Measurements from ENCODE around the gene PDCD10.

PDCD10 gene

GRCh38 chr3:167718582-167718981, 16.1 kb downstream of the PDCD10 start:
- Mint-ChIP-seq H3K4me1 (peaks cover 52% of the 10 kb centered on the region), H3K9me3 (no peaks in the 10 kb centered on the region), H3K27ac (no peak overlapping the region), H3K27me3 (no peaks in the 10 kb centered on the region), H3K4me3 (no peak overlapping the region)
- peak; percentile 50 for ATAC-seq
- DNase-seq, result no peak

- peaks cover 0 to 5% of the 10 kb centered on the region in 2 donors for H3K9me3 Mint-ChIP-seq
- ATAC-seq, result no peak
- no peak overlapping the region for H3K4me3 Mint-ChIP-seq
- H3K4me1 Mint-ChIP-seq, result peaks cover 64% of the 10 kb centered on the region
- DNase-seq, result no peak
- H3K27ac Mint-ChIP-seq, result no peak overlapping the region
- no peaks in the 10 kb centered on the region for H3K27me3 Mint-ChIP-seq
Observed at GRCh38 chr3:167716920-167717319, 17.8 kb downstream of the PDCD10 start.

- Mint-ChIP-seq H3K27ac (no peak overlapping the region), H3K9me3 (peaks cover 0 to 5% of the 10 kb centered on the region in 2 donors), H3K27me3 (no peaks in the 10 kb centered on the region), H3K4me1 (peaks cover 69% of the 10 kb centered on the region), H3K4me3 (no peak overlapping the region)
- DNase-seq, result no peak
- no peak for ATAC-seq
Observed at GRCh38 chr3:167714871-167715270, 19.8 kb downstream of the PDCD10 start.

DNA sequence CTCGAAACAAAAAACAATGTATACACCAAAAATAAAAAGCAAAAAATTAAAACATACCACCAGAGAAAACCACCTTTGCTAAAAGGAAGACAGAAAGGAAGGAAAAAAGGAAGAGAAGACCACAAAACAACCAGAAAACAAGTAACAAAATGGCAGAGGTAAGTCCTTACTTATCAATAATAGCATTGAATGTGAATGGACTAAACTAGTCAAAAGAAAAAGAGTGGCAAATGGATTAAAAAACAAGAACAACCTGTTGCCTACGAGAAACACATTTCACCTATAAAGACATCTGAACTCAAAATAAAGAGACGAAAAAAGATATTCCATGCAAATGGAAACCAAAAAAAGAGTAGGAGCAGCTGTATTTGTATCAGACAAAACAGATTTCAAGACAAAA, 22.2 kb downstream of the PDCD10 start:
- peaks cover 0 to 5% of the 10 kb centered on the region in 2 donors for H3K9me3 Mint-ChIP-seq
- H3K4me3 Mint-ChIP-seq, result no peak overlapping the region
- ATAC-seq (no peak), DNase-seq (no peak)
- H3K27me3 Mint-ChIP-seq, result no peaks in the 10 kb centered on the region
- peaks cover 58% of the 10 kb centered on the region for H3K4me1 Mint-ChIP-seq
- no peak overlapping the region for H3K27ac Mint-ChIP-seq

- no peak overlapping the region for H3K27ac Mint-ChIP-seq
- H3K27me3 Mint-ChIP-seq, result no peaks in the 10 kb centered on the region
- DNase-seq (no peak), ATAC-seq (no peak)
- H3K4me1 Mint-ChIP-seq, result peaks cover 58% of the 10 kb centered on the region
- H3K9me3 Mint-ChIP-seq, result peaks cover 0 to 5% of the 10 kb centered on the region in 2 donors
- H3K4me3 Mint-ChIP-seq, result no peak overlapping the region
Observed at GRCh38 chr3:167711439-167711838, 23.3 kb downstream of the PDCD10 start.

GRCh38 chr3:167710552-167710951, 24.1 kb downstream of the PDCD10 start:
- ATAC-seq, result no peak
- Mint-ChIP-seq H3K4me1 (peaks cover 51% of the 10 kb centered on the region), H3K4me3 (no peak overlapping the region), H3K27ac (no peak overlapping the region), H3K27me3 (no peaks in the 10 kb centered on the region), H3K9me3 (peaks cover 0 to 5% of the 10 kb centered on the region in 2 donors)
- DNase-seq, result no peak

GRCh38 chr3:167709690-167710089, 25.0 kb downstream of the PDCD10 start:
- Mint-ChIP-seq H3K4me1 (peaks cover 42% of the 10 kb centered on the region), H3K27me3 (no peaks in the 10 kb centered on the region), H3K4me3 (no peak overlapping the region), H3K9me3 (peaks cover 0 to 5% of the 10 kb centered on the region in 2 donors), H3K27ac (no peak overlapping the region)
- no peak for ATAC-seq
- DNase-seq, result no peak

DNA sequence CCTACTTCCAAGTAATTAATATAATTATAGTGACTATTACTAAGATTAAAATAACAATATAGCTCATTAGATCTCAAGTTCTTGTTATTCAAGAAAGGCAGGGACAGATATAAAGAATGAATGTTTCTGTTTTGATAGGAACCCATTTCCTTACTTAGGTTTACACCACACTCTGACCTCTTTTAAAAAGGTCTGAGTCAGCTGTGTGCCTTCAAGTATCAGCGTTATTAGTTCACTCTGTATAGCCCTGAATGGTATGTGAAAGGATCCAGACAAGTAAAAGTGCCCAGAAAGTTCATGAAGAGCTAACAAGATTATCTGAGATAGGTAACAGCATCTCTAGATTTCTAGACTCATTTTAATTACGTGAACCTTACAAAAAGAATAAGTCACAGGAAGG, 28.9 kb downstream of the PDCD10 start:
- ATAC-seq, result no peak
- DNase-seq, result no peak
- Mint-ChIP-seq H3K27me3 (no peaks in the 10 kb centered on the region), H3K27ac (peak overlapping the region in 1 of 2 donors; percentile 41), H3K4me1 (peaks cover 6% of the 10 kb centered on the region), H3K9me3 (no peaks in the 10 kb centered on the region), H3K4me3 (no peak overlapping the region)

DNA sequence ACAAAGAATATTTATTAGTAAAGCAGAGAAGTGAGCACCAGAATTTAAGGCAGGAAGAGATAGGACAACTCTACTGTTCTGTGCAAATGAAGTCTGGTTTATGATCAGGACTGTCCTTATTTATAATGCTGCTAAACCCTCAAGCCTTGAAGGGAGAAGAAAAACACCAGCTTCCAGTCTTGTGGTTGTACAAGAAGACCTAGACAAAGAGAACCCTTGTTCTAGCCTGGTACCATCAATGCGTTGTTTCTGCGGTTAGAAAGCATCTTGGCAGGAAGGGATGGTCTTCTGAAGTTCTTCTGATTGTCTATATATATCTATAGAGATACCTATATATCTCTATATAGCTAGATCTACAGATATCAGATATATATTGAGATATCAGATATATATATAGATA, 33.8 kb downstream of the PDCD10 start:
- H3K27me3 Mint-ChIP-seq, result no peaks in the 10 kb centered on the region
- H3K27ac Mint-ChIP-seq, result no peak overlapping the region
- no peak overlapping the region for H3K4me3 Mint-ChIP-seq
- no peak for DNase-seq
- H3K4me1 Mint-ChIP-seq, result no peaks in the 10 kb centered on the region
- no peak for ATAC-seq
- H3K9me3 Mint-ChIP-seq, result no peaks in the 10 kb centered on the region

GRCh38 chr3:167700046-167700445, 34.6 kb downstream of the PDCD10 start:
- Mint-ChIP-seq H3K27me3 (no peaks in the 10 kb centered on the region), H3K9me3 (no peaks in the 10 kb centered on the region), H3K27ac (no peak overlapping the region), H3K4me1 (no peaks in the 10 kb centered on the region), H3K4me3 (no peak overlapping the region)
- DNase-seq (no peak), ATAC-seq (no peak)

DNA sequence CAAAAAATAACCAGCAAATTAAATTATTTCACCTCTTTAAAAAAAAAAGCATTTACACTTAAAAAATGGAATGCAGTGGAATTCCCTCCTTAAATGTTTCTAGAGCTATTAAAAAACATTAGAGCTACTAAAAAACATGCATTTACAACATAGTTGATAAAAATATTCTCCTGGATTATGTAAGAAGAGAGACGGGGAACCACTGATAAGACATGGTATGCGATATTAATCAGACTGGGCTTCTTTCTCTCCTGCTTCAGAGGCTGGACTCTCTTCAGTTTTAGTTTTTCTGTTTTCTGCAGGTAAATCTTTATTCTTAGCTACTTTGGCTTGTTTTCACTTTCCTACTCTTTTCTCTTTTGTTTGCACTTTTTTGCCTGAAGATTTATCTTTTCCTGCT, 40.6 kb downstream of the PDCD10 start:
- Mint-ChIP-seq H3K4me1 (peaks cover 17% of the 10 kb centered on the region), H3K27me3 (no peaks in the 10 kb centered on the region), H3K9me3 (no peaks in the 10 kb centered on the region), H3K4me3 (no peak overlapping the region), H3K27ac (no peak overlapping the region)
- DNase-seq (no peak), ATAC-seq (no peak)

DNA sequence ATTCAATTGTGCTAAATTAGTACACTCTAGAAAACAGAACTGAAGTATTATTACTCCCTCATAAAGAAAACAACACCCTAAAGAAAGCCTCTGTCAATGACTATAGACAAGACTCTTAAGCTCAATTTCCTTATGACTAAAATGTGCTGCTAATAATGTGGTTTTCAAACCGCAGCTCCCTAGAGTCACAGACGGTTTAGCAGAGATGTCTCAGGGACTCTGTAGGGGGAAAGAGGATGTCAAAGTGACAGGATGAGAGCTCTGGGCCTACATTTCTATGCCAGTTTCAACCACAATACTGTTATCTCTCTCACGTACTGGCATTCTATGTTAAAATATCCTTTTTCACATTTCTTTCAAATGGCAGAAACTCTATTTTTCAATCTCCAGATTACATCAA, 43.3 kb downstream of the PDCD10 start:
- DNase-seq (peak; percentile 18 to 52), ATAC-seq (peak; percentile 100)
- Mint-ChIP-seq H3K9me3 (no peaks in the 10 kb centered on the region), H3K4me3 (peak overlapping the region in 1 of 2 donors; percentile 12), H3K27ac (peak overlapping the region; percentile 16 to 54), H3K4me1 (peaks cover 17% of the 10 kb centered on the region), H3K27me3 (no peaks in the 10 kb centered on the region)

DNA sequence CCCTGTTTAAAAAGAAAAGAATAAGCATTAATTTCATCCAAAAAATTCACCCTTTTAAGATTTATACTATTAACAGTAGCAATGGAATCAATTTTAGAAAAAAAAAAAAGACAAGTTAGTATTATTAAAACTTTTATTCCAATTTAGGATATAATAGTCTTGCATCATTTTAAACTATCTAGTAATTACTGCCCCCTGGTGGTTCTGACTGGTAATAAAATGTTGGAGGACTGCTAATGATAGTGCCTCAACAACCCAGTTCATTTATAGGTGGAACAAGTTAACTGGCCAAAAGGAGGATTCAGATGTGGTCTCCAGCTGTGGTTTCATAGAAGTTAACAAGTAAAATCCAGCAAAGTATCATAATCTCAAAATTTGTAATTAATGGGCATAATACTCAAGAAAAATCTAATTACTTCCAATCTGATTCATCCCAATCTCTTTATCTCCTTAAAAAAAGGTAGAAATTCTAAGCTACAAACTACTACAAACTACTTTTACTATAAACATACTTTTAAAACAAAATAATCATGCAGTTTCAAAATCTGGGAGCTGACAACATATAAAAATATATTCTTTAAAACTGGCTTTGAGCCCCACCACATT, 50.2 kb downstream of the PDCD10 start:
- H3K4me3 Mint-ChIP-seq, result no peak overlapping the region
- DNase-seq, result peak; percentile 20 to 48
- H3K27ac Mint-ChIP-seq, result no peak overlapping the region
- H3K9me3 Mint-ChIP-seq, result no peaks in the 10 kb centered on the region
- H3K4me1 Mint-ChIP-seq, result no peaks in the 10 kb centered on the region
- no peaks in the 10 kb centered on the region for H3K27me3 Mint-ChIP-seq
- peak; percentile 70 for ATAC-seq

DNA sequence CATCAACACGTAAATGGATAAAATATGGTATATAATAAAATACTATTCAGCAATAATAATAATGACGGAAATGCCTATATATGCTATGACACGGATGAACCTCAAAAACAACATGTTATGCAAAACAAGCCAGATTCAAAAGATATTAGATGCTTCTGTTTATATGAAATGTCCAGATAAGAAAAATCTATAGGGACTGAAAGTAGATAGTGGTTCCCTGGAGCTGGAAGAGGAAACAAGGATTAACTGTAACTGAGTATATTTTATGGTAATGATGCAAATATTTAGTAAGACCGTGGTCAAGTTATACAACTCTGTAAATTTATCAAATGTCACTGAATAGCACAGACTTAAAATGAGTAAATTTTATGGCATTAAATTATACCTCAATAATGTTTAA, 55.2 kb downstream of the PDCD10 start:
- Mint-ChIP-seq H3K4me3 (no peak overlapping the region), H3K27ac (no peak overlapping the region), H3K4me1 (no peaks in the 10 kb centered on the region), H3K9me3 (peaks cover 20 to 30% of the 10 kb centered on the region in 2 donors), H3K27me3 (no peaks in the 10 kb centered on the region)
- DNase-seq (no peak), ATAC-seq (no peak)

- Mint-ChIP-seq H3K4me1 (no peaks in the 10 kb centered on the region), H3K9me3 (peaks cover 24 to 37% of the 10 kb centered on the region in 2 donors), H3K4me3 (no peak overlapping the region), H3K27me3 (no peaks in the 10 kb centered on the region), H3K27ac (no peak overlapping the region)
- DNase-seq (no peak), ATAC-seq (no peak)
Observed at GRCh38 chr3:167675848-167676247, 58.8 kb downstream of the PDCD10 start.

- Mint-ChIP-seq H3K4me1 (no peaks in the 10 kb centered on the region), H3K4me3 (no peak overlapping the region), H3K27me3 (no peaks in the 10 kb centered on the region), H3K27ac (no peak overlapping the region), H3K9me3 (peaks cover 24 to 37% of the 10 kb centered on the region in 2 donors)
- ATAC-seq (no peak), DNase-seq (no peak)
Observed at GRCh38 chr3:167673221-167673620, 61.5 kb downstream of the PDCD10 start.

- Mint-ChIP-seq H3K9me3 (peaks cover 24 to 28% of the 10 kb centered on the region in 2 donors), H3K4me1 (no peaks in the 10 kb centered on the region), H3K4me3 (no peak overlapping the region), H3K27ac (no peak overlapping the region), H3K27me3 (no peaks in the 10 kb centered on the region)
- ATAC-seq (no peak), DNase-seq (no peak)
Observed at GRCh38 chr3:167671878-167672427, 62.7 kb downstream of the PDCD10 start.

Data from stimulated activated naive CD8-positive, alpha-beta T cell treated with anti-CD3 and anti-CD28 coated beads, Interleukin-15, amount 100 ng/mL, for 72 hours (primary cell).